GM12874 (cell line): ENCODE results near the gene APOA4.

Experiments
- TF ChIP-seq, protein P1 (sequence below): IDR thresholded peaks from 2 replicates; pipeline ENCODE4 v1.5.1; 2011; ENCODE audit warnings: low read depth, mild to moderate bottlenecking, control low read depth, low read length, moderate library complexity; ENCODE audit not compliant: insufficient read depth

The APOA4 gene

DNA sequence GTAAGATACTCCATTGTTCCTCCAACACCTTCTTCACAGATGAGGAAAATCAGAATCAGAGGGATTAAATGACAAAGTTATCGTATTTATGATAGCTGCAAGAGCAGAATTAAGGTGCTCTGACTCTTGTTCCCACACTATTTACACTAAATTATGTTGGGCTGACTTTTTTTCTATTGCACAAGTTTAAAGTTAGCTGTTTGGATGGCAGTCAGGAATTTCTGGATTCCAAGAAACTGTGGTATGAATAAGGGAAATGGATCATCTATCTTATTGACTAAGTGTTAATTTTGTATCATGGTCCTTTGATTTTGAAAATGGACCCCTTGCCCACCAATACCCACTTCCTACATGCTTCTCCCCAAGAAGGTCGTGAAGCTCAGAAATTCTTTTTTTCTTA is 34.2 kb upstream of the APOA4 start:
- TF ChIP-seq, protein P1, sequence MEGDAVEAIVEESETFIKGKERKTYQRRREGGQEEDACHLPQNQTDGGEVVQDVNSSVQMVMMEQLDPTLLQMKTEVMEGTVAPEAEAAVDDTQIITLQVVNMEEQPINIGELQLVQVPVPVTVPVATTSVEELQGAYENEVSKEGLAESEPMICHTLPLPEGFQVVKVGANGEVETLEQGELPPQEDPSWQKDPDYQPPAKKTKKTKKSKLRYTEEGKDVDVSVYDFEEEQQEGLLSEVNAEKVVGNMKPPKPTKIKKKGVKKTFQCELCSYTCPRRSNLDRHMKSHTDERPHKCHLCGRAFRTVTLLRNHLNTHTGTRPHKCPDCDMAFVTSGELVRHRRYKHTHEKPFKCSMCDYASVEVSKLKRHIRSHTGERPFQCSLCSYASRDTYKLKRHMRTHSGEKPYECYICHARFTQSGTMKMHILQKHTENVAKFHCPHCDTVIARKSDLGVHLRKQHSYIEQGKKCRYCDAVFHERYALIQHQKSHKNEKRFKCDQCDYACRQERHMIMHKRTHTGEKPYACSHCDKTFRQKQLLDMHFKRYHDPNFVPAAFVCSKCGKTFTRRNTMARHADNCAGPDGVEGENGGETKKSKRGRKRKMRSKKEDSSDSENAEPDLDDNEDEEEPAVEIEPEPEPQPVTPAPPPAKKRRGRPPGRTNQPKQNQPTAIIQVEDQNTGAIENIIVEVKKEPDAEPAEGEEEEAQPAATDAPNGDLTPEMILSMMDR: no peak

- TF ChIP-seq, protein P1: no peak
Measured at GRCh38 chr11:116856423-116856822, 33.3 kb upstream of the APOA4 start.

- TF ChIP-seq, protein P1: no peak
Measured at GRCh38 chr11:116855413-116855812, 32.3 kb upstream of the APOA4 start.

DNA sequence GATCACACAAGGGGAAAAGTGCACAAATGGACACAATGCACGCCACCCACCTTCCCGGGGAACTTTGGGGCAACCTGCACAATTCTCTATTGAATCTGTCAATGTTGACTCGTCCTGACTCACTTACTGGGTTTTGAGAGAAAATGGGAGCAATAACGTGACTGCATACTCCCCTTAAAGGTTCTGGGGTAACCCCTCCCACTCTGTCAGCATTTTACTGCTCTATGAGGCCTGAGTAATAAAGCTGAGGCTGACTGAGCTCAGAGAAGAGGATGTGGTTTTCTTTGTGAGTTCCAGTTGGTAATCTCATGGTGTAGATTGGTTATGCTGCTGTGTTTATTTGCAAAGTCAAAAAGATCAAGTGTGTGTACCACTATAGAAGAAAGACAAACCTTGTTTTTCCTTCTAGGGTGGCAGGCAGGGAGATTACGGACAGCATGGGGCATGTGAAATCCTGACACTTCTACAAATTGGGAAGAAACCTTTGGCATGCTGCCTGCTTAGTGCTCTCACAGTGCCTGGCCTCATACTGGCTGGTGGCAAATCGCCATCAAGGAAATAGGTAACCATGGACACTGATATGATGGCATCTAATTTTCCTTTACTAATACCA is 30.5 kb upstream of the APOA4 start:
- TF ChIP-seq, protein P1: no peak

- TF ChIP-seq, protein P1: no peak
Measured at GRCh38 chr11:116852261-116853031, 29.3 kb upstream of the APOA4 start.

- TF ChIP-seq, protein P1: no peak
Measured at GRCh38 chr11:116851626-116852025, 28.5 kb upstream of the APOA4 start.

- TF ChIP-seq, protein P1: no peak
Measured at GRCh38 chr11:116849486-116849885, 26.4 kb upstream of the APOA4 start.
